Upper lobe of right lung (tissue), 1 donor: ENCODE measurements around the gene SPX. TPM values are rescaled to one million over a fixed set of nuclear protein-coding genes. Genes with fewer than 3 reads are reported as not detected.

Source experiments
- ATAC-seq: fragments of 200-7000 bp; cut with Tn5 transposase; one replicate; pipeline ENCODE4 v1.9.1; 2020; ENCODE audit warnings: mild to moderate bottlenecking, moderate library complexity
- DNase-seq: peaks from one replicate; pipeline ENCODE4 v3.0.0-alpha.2; 2020
- H3K27ac ChIP-seq: fragments of 200-600 bp; one replicate; pipeline ENCODE4 v1.8.0; 2022
- H3K27me3 ChIP-seq: fragments of 200-600 bp; one replicate; pipeline ENCODE4 v1.8.0; 2022; ENCODE audit warnings: mild to moderate bottlenecking
- H3K36me3 ChIP-seq: fragments of 200-600 bp; one replicate; pipeline ENCODE4 v1.8.0; 2022
- H3K4me1 ChIP-seq: fragments of 200-600 bp; one replicate; pipeline ENCODE4 v1.8.0; 2022
- H3K4me3 ChIP-seq: fragments of 200-600 bp; one replicate; pipeline ENCODE4 v1.8.0; 2022; ENCODE audit warnings: mild to moderate bottlenecking
- H3K9me3 ChIP-seq: fragments of 200-600 bp; one replicate; pipeline ENCODE4 v1.8.0; 2022
- CTCF ChIP-seq: fragments of 200-600 bp; IDR thresholded peaks from one replicate; pipeline ENCODE4 v1.8.0; 2022; ENCODE audit warnings: antibody characterized with exemption
- intact Hi-C: fragments of 100-400 bp; cut with DNase I; formaldehyde crosslinking; loops from one replicate; pipeline ENCODE4 v1.11.0; 2022
- total RNA-seq: library from RNA; stranded (reverse); fragmentation: NEBNext Ultra II Directional; extraction: Animal tissue kit (Norgen Biotek cat#: 25700); gene quantifications from one replicate; pipeline ENCODE4 v1.2.1, GENCODE V29; 2021
- donor health status: DM: no; HTN: yes; CAD: no; lungs with severe emphysema.

The SPX gene
- total RNA-seq, 1 donor from 2014 or later = 1.7 TPM

GRCh38 chr12:21526721-21527345 is 737 bp downstream of the SPX start:
- DNase-seq = no peak
- ATAC-seq = no peak
- no peak for TF ChIP-seq CTCF
- H3K27ac ChIP-seq = no peak overlapping the region
- intact Hi-C loops = no loop called here
- H3K27me3 ChIP-seq = no peaks in the 10 kb centered on the region
- H3K4me1 ChIP-seq = no peaks in the 10 kb centered on the region
- no peaks in the 10 kb centered on the region for H3K9me3 ChIP-seq
- peak overlapping the region; percentile 58 for H3K4me3 ChIP-seq
- H3K36me3 ChIP-seq = no peaks in the 10 kb centered on the region

- Histone ChIP-seq H3K4me3 (peak overlapping the region; percentile 58), H3K36me3 (no peaks in the 10 kb centered on the region), H3K4me1 (no peaks in the 10 kb centered on the region), H3K27me3 (no peaks in the 10 kb centered on the region), H3K27ac (no peak overlapping the region), H3K9me3 (no peaks in the 10 kb centered on the region)
- intact Hi-C loops = no loop called here
- DNase-seq = peak; percentile 77
- ATAC-seq = peak; percentile 91
- no peak for TF ChIP-seq CTCF
Measured at GRCh38 chr12:21527451-21528180, 1.5 kb downstream of the SPX start.

- peak; percentile 71 for ATAC-seq
- Histone ChIP-seq H3K9me3 (no peaks in the 10 kb centered on the region), H3K36me3 (no peaks in the 10 kb centered on the region), H3K27me3 (no peaks in the 10 kb centered on the region), H3K27ac (no peak overlapping the region), H3K4me3 (no peak overlapping the region), H3K4me1 (no peaks in the 10 kb centered on the region)
- intact Hi-C loops = no loop called here
- no peak for DNase-seq
- no peak for TF ChIP-seq CTCF
Measured at GRCh38 chr12:21528953-21529352, 2.9 kb downstream of the SPX start.

GRCh38 chr12:21529456-21529855 is 3.4 kb downstream of the SPX start:
- no peak for DNase-seq
- no peak for ATAC-seq
- no peak overlapping the region for H3K4me3 ChIP-seq
- H3K27me3 ChIP-seq = no peaks in the 10 kb centered on the region
- H3K4me1 ChIP-seq = no peaks in the 10 kb centered on the region
- no peaks in the 10 kb centered on the region for H3K9me3 ChIP-seq
- no peak overlapping the region for H3K27ac ChIP-seq
- intact Hi-C loops = no loop called here
- H3K36me3 ChIP-seq = no peaks in the 10 kb centered on the region
- TF ChIP-seq CTCF = no peak

- H3K27ac ChIP-seq = no peak overlapping the region
- H3K4me3 ChIP-seq = no peak overlapping the region
- no peak for ATAC-seq
- no peak for DNase-seq
- H3K27me3 ChIP-seq = no peaks in the 10 kb centered on the region
- H3K4me1 ChIP-seq = no peaks in the 10 kb centered on the region
- H3K36me3 ChIP-seq = no peaks in the 10 kb centered on the region
- intact Hi-C loops = no loop called here
- no peak for TF ChIP-seq CTCF
- no peaks in the 10 kb centered on the region for H3K9me3 ChIP-seq
Measured at GRCh38 chr12:21538061-21538653, 12.1 kb downstream of the SPX start.
